NAMALWA (cell line): Measurements from ENCODE around the gene RD3L.
A peak's percentile ranks its signal among the peaks of the same experiment; 100 is the strongest.
"Not testable (repeated sequence)": the region's sequence is repeated elsewhere in the genome, so short reads cannot be mapped to it uniquely, and the experiment has no call there.

Source experiments
- DNase-seq: peaks from one replicate; pipeline ENCODE4 v3.0.0-alpha.2; 2015; ENCODE audit warnings: low spot score

The RD3L gene

DNA sequence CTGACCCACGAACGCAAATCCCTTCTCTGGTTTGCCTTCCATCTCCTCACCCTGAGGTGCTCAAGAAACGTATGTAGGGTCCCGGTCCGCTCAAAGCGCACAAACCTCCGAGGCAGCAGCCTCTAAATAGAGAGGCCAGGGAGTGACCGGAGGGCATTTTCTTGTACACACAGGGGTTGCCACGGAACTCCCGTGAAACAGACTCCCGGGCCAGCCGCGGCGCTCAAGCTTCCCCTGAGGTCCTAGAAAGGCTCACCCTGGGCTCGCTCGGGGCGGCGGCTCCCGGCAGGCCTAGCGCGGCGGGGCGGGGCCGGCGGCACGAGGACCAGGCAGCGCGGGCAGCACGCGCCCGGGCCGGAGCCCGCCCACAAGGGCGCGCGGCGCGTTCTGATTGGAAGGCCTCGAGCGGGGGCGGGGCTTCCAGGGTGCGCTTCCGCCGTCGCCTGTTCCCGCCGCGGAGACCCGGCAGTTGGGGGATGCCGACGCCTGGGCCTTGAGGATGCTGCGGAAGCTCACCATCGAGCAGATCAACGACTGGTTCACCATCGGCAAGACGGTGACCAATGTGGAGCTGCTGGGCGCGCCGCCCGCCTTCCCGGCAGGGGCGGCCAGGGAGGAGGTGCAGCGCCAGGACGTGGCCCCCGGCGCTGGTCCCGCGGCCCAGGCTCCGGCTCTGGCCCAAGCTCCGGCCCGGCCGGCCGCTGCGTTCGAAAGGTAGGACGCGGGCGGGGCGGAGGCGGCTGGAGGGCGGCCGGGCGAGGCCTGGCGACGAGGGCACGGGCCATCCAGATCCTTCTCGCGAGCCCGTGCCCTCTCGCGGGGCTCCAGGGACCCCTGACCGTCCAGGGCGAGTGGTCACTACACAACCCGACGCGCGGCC lies 14.1 kb downstream of the RD3L start, which contains the start of gene TDRD9:
TDRD9 (plus strand) TSS at position 446 of the 880 bp plus-strand sequence; CDS start at position 500, 54 bp downstream.
- no peak for DNase-seq

GRCh38 chr14:103927566-103927965 lies 14.8 kb downstream of the RD3L start:
- DNase-seq, result no peak

DNA sequence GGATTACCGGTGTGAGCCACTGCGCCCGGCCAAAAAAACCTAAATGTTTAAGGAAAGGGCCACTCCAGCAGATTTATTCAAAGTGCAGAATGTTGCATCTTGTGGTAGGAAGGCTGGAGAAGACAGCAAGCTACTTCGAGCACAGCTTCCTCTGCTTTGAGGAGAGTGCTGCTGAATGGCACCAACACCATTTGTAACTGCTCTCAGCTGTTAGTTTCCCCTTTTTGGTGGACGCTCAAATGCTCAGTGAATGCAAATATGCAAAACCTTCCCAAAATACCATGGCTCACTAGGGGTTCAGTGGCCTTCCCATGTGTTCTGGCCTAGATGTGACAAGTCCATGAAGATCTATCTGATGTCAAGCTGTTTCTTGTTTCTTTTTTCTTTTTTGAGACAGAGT lies 17.0 kb downstream of the RD3L start:
- DNase-seq, result peak; percentile 13

DNA sequence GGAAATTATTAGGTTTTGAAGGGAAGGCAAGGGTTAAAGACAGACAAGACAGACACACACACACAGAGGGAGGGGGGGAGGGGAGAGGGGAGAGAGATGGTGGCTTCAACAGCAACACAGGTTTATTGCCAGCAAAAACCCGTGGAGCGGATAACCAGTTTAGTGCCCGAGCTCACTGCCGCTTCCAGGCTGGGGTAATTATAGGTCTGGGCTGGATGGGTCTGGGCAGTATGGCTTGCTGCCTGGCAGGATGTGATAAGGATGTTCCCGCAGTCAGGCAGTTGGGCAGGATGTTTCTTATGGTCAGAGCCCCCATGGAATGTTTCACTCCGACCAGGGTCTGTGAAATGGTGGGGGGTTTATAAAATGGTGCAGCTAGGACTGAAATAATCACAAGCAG lies 18.5 kb downstream of the RD3L start:
- no peak for DNase-seq

DNA sequence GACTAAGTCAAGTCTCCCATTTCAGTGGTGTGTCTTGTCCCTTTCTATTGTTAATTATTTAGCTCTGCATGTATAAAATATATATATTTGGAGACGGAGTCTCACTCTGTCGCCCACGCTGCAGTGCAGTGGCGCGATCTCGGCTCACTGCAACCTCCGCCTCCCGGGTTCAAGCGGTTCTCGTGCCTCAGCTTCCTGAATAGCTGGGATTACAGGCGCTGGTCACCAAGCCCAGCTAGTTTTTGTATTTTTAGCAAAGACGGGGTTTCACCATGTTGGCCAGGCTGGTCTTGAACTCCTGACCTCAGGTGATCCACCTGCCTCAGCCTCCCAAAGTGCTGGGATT lies 20.5 kb downstream of the RD3L start:
- DNase-seq, result not testable (repeated sequence)

- peak; percentile 95 for DNase-seq
These were observed 21.1 kb downstream of the RD3L start for GRCh38 chr14:103920981-103921854.

DNA sequence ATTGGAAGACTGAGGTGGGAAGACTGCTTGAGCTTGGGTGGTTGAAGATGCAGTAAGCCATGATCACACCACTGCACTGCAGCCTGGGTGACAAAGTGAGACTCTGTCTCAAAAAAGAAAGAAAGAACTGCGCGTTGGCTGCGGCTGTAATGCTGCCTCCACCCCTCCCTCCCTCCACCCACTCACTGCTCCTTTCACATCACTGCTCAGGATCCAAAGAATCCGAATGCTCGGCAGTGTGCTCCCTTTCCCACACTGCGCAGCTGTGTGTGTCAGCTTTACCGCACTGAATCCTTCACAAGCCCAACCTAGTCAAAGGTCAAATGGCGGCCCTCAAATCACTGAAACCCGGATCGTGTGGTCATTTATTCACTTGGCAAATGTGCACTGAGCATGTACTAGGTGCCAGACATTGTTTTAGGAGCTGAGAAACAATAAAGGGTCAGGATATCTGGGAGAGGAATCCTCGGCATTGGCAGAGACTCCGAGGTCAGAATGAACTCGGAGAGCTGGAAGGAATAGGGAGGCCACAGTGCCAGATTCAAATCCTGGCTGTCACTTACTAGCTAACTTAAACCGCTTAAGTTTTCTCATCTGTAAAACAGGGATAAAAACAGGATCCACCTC lies 25.6 kb downstream of the RD3L start:
- no peak for DNase-seq

- DNase-seq, result no peak
These were observed 26.7 kb downstream of the RD3L start for GRCh38 chr14:103915616-103916015.

DNA sequence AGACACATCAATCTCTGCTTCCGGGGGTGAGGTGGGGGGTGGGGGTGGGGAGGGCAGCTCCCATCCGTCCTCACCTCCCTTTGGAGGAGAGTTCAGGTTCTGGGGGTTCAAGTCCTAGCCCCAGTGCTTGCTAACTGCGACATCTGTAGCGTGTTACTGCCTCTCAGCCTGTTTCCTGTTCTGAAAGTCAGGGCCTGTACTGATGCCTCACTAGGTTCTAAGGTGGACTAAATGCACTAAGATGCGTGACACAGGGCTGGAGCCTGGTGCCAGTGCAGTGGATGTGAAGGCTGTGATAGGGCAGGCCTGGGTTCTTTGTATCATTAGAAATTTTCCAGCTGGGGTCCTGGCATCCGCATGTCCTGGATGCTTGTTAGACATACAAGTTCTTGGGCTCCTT lies 31.3 kb downstream of the RD3L start:
- no peak for DNase-seq

- peak; percentile 77 for DNase-seq
These were observed 31.9 kb downstream of the RD3L start for GRCh38 chr14:103910262-103910935.

DNA sequence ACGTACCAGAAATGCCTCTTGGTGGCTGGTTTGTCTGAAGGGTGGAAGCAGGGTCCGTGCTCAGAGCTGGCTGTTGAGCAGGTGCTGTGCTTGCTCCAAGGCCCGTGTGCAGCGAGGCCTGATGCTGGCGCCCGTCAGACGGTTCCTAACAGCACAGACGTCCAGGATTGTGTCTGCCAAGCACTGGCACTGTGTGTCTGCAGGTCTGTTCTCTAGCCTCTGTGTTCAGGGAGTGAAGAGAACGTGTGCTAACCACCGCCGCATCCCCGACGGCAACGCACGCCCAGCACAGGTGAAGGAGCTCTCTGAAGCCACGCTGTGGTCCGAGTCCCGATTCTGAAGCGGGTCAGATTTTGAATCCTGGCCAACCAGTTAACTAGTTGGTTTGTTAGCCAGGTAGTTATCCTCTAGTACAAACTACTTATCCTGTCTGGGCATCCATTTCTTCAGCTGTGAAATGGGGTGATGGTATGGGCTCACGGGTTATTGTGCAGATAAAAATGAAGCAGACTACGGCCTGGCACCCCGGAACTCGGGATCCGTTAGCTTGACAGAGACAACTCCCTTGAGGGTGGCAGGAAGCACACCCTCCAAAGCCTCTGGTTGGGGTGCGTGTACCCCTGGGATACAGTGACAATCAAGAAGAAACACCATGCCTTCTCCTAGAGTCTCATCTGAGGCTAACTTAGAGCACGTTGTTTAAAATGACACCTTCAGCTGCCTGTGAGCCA lies 32.6 kb downstream of the RD3L start:
- no peak for DNase-seq

DNA sequence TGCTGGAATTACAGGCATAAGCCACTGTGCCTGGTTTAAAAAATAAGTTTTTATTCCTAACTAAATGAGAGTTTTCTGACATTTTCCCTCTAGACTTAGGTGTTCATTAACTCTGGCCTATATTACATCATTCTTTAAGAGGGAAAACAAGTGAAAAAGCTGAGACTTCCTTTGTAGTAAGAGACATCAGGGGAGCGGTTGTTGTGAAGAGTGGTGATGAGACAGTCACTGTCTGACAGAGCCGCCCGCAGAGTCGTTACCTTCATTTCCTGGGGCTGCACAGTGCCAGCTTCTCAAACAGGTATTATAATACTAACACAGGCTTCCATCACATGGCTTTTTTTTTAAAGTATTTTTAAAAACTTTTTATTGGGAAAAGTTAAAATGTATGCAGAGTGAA lies 33.7 kb downstream of the RD3L start:
- DNase-seq, result no peak

- peak; percentile 15 for DNase-seq
These were observed 36.4 kb downstream of the RD3L start for GRCh38 chr14:103905842-103906456.

DNA sequence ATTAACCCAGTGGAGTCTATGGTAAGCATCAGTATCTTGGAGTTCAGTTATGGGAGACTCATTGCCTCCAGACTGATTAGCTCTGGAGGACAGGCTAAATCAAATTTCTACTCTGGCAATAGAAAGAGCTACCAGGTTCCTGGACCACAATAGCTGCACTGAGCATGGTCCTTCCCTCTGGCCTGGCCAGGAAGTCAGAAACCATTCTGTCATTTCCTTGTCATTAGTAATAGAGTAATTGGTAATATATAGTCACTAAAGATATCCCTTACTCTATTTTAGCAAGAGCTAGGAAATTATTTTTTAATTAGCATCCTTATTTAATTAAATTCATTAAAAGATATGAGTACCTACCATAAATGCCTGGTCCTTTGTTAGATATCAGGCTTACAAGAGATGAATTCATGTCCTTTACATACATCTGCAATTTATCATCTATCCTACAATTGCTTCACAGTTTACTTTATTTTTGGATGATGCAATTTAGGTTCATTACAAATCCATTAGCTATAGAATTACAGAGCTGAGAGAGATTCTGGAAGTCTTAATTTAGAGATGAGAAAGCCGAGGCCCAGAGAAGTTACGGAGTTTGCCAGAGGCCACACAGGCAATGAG lies 37.7 kb downstream of the RD3L start:
- no peak for DNase-seq

GRCh38 chr14:103899833-103900232 lies 42.5 kb downstream of the RD3L start:
- DNase-seq, result no peak

GRCh38 chr14:103899316-103899715 lies 43.0 kb downstream of the RD3L start:
- DNase-seq, result peak; percentile 40

DNA sequence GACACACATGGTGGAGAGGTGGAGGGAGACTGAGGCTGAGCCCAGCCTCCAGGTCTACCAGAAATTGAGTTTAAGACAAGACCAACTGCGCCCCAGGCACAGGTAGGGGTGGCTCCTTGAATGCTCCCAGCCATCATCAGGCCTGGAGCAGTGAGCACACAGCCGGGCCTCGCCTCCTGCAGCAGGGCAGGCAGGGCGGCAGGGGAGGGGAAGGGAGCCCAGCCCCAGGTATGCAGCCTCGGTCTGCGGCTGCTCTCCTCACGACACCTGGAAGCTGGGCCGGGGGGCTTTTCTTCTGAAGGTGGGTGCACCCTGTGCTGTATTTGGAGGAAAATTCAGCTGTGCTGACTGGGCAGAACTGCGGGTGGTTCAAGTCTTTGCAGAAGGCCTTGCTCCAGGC lies 43.6 kb downstream of the RD3L start:
- no peak for DNase-seq

- DNase-seq, result no peak
These were observed 44.1 kb downstream of the RD3L start for GRCh38 chr14:103898204-103898603.

DNA sequence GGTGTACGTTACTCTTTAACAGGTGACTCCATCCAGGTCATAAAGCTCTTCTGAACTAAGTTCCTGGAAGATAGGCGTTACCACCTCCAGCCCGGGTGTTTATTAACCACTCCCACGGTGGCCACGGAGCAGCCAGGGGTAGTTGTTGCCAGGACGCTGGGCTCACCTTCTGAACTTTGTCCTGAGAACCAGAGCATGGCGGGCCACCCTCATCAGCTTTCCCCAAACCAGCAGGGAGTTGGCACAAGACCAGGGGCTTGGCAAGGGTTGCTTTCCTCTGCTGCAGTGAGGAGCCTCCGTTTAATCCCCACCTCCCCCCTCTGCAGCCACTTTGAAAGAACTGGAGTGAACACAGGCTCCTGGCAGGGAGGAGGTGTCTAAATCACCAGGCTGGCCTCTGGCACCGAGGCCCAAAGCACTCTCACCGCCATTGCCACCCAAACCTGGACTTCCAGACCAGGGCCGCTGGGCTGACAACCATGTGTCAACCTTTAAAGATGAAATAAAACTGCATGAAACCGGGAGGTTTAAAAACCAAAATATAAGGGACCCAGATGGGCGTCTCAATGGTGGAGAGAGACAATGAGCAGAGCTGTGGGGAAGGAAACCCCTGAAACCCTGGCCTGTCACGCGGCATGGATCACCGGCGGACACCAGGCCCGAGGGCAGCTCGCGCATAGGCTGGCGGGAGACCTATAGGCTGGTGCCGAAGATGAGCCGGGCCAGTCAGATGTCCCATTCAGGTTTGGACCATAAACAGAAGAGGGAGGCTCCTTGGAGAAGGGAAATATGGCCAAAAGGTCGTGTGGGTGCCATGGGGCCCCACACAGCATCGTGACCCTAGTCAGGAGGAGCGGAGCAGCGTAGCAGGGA lies 45.0 kb downstream of the RD3L start:
- DNase-seq, result no peak
